Endothelial cell of umbilical vein (primary cell): ENCODE measurements around the gene FMN1. TPM values are rescaled to one million over a fixed set of nuclear protein-coding genes. Genes with fewer than 3 reads are reported as not detected.

ENCODE experiments used
- BruUV-seq: library from RNA; stranded (reverse); fragments of 400-500 nt; replicated peaks from 2 replicates; lab custom pipeline; 2021; lab: Mats Ljungman, UMichigan
- CTCF ChIA-PET: fragments of 300-600, 350-600 bp; sonication (Branson Sonifier 250); formaldehyde crosslinking; loops from one replicate; lab custom pipeline; 2021; ENCODE audit warnings: antibody characterized with exemption, inconsistent platforms; lab: Charles Lee
- POLR2A ChIA-PET: fragments of 300-600, 350-600 bp; sonication (Branson Sonifier 250); formaldehyde crosslinking; loops from one replicate; lab custom pipeline; 2021; ENCODE audit warnings: antibody characterized with exemption, inconsistent platforms; lab: Charles Lee
- DNase-seq: peaks from one replicate; pipeline ENCODE4 v3.0.0-alpha.2; 2011; ENCODE audit warnings: low read depth, low spot score
- FAIRE-seq: peaks from 2 replicates; lab custom pipeline; 2011; peaks lifted over from hg19 to GRCh38; lab: Jason Lieb, UNC
- H2AFZ ChIP-seq: 2 replicates; pipeline ENCODE4 v1.6.0; 2012; ENCODE audit warnings: low read depth, low read length, control low read depth, inconsistent platforms
- H3K27ac ChIP-seq: 2 replicates; pipeline ENCODE4 v1.5.1; 2011; ENCODE audit warnings: low read depth, mild to moderate bottlenecking, control low read depth, low read length, moderate library complexity; ENCODE audit not compliant: insufficient read depth
- H3K27me3 ChIP-seq, 2 experiments: 2 replicates each; pipeline versions ENCODE4 v1.6.0 to v1.6.1; 2011; ENCODE audit warnings: low read length in 2 of 2, mixed read lengths in 1 of 2; ENCODE audit not compliant: control insufficient read depth in 2 of 2, insufficient read depth in 2 of 2
- H3K36me3 ChIP-seq, 2 experiments: 2 replicates in 1 of 2; 3 replicates in 1 of 2; pipeline ENCODE4 v1.5.1; 2011; ENCODE audit warnings: low read length in 2 of 2, mild to moderate bottlenecking in 1 of 2, moderate library complexity in 1 of 2; ENCODE audit not compliant: control insufficient read depth in 2 of 2, insufficient read depth in 2 of 2; ENCODE audit errors: extremely low read depth in 1 of 2
- H3K4me1 ChIP-seq: 3 replicates; pipeline ENCODE4 v1.5.1; 2011; ENCODE audit warnings: mild to moderate bottlenecking, low read length; ENCODE audit not compliant: control insufficient read depth, insufficient read depth; ENCODE audit errors: extremely low read depth
- H3K4me2 ChIP-seq: 2 replicates; pipeline ENCODE4 v1.6.1; 2011; ENCODE audit warnings: low read length, control low read depth, mixed read lengths; ENCODE audit not compliant: insufficient read depth
- H3K4me3 ChIP-seq, 3 experiments: fragments of 200-600 bp in 1 of 3; sonication (generic), shearing (Covaris generic) in 1 of 3; replicated peaks in 1 of 3; 2 replicates each; pipeline ENCODE4 v1.5.1; 2011 to 2016; ENCODE audit warnings: control low read depth in 3 of 3, low read length in 3 of 3, mild to moderate bottlenecking in 2 of 3, inconsistent platforms in 1 of 3, low read depth in 1 of 3, moderate library complexity in 1 of 3; ENCODE audit not compliant: insufficient read depth in 1 of 3
- H3K79me2 ChIP-seq: 2 replicates; pipeline ENCODE4 v1.6.0; 2012; ENCODE audit warnings: low read length, inconsistent platforms; ENCODE audit not compliant: control insufficient read depth, insufficient read depth
- H3K9ac ChIP-seq: replicated peaks from 2 replicates; pipeline ENCODE3; 2011; ENCODE audit warnings: low read length, control low read depth; ENCODE audit not compliant: insufficient read depth; ENCODE audit errors: extremely low read depth
- H3K9me1 ChIP-seq: replicated peaks from 3 replicates; pipeline ENCODE4 v1.6.0; 2011; ENCODE audit warnings: mild to moderate bottlenecking, low read length; ENCODE audit not compliant: control insufficient read depth, insufficient read depth; ENCODE audit errors: extremely low read depth
- H3K9me3 ChIP-seq: replicated peaks from 2 replicates; pipeline ENCODE4 v1.5.1; 2012; ENCODE audit warnings: low read length, inconsistent platforms; ENCODE audit not compliant: control insufficient read depth, insufficient read depth
- H4K20me1 ChIP-seq: replicated peaks from 2 replicates; pipeline ENCODE3; 2011; ENCODE audit warnings: mild to moderate bottlenecking, low read length; ENCODE audit not compliant: control insufficient read depth, insufficient read depth; ENCODE audit errors: extremely low read depth
- CTCF ChIP-seq, 2 donors: IDR thresholded peaks; 1 replicate in 1 of 2; 2 replicates in 1 of 2; pipeline ENCODE4 v1.5.1; 2011; ENCODE audit warnings: low read length in 2 of 2, mild to moderate bottlenecking in 2 of 2, moderate library complexity in 2 of 2, control low read depth in 1 of 2, inconsistent platforms in 1 of 2, low read depth in 1 of 2; ENCODE audit not compliant: insufficient read depth in 1 of 2; ENCODE audit errors: extremely low read depth in 1 of 2
- EZH2 ChIP-seq: IDR thresholded peaks from 2 replicates; pipeline ENCODE4 v1.6.1; 2012; ENCODE audit warnings: borderline replicate concordance, low read depth, mild to moderate bottlenecking, moderate library complexity, low read length, inconsistent platforms; ENCODE audit not compliant: severe bottlenecking
- FOS ChIP-seq: IDR thresholded peaks from 2 replicates; pipeline ENCODE4 v1.6.1; 2011; ENCODE audit warnings: mild to moderate bottlenecking, low read length, moderate library complexity, borderline replicate concordance; ENCODE audit not compliant: insufficient read depth
- GATA2 ChIP-seq: IDR thresholded peaks from 2 replicates; pipeline ENCODE4 v1.7.0; 2011; ENCODE audit warnings: low read depth, mild to moderate bottlenecking, moderate library complexity, mixed read lengths, low read length; ENCODE audit not compliant: insufficient read length, insufficient read depth
- JUN ChIP-seq: IDR thresholded peaks from 2 replicates; pipeline ENCODE4 v1.6.1; 2011; ENCODE audit warnings: borderline replicate concordance, low read depth; ENCODE audit not compliant: insufficient read length, insufficient read depth
- MAX ChIP-seq: IDR thresholded peaks from 2 replicates; pipeline ENCODE4 v1.6.1; 2011; ENCODE audit not compliant: insufficient read depth, insufficient read length
- MYC ChIP-seq: IDR thresholded peaks from one replicate; pipeline ENCODE4 v1.6.1; 2011; ENCODE audit warnings: mild to moderate bottlenecking, low read depth, low read length
- POLR2A ChIP-seq: IDR thresholded peaks from 2 replicates; pipeline ENCODE4 v1.6.1; 2012; ENCODE audit warnings: low read depth, mild to moderate bottlenecking, control low read depth, low read length
- POLR2AphosphoS5 ChIP-seq: IDR thresholded peaks from 2 replicates; pipeline ENCODE4 v1.6.1; 2012; ENCODE audit warnings: low read depth, mild to moderate bottlenecking, control low read depth, low read length, moderate library complexity; ENCODE audit not compliant: insufficient read depth
- dilution Hi-C: fragments of 300-500 bp; cut with MboI; formaldehyde crosslinking; loops from one replicate; pipeline ENCODE4 v1.15.0; 2019; ENCODE audit warnings: low sequenced_read_pairs; ENCODE audit not compliant: extremely low pct_ligation_motif_present
- intact Hi-C: fragments of 100-400 bp; cut with micrococcal nuclease; formaldehyde crosslinking; loops from one replicate; pipeline ENCODE4 v1.10.0; 2022
- polyA plus RNA-seq, 4 experiments: library from polyadenylated mRNA; depleted of rRNA in 3 of 4; stranded (reverse) in 3 of 4; unstranded in 1 of 4; fragments of >200 nt; gene quantifications; 2 replicates each; pipeline versions ENCODE4 v1.2.1 to v1.2.3, GENCODE V29; 2011 to 2012; ENCODE audit warnings: missing spikeins in 1 of 4
- total RNA-seq: library from RNA; stranded (reverse); gene quantifications from 2 replicates; pipeline ENCODE4 v1.2.3, GENCODE V29; 2021

The FMN1 gene
- total and polyA plus RNA-seq, 2 donors (not counting 3 experiments of a cell fraction or from before 2014, with no cell fraction given) = 0.01 to 0.29 TPM

- no peaks in the 10 kb centered on the region for H3K36me3 ChIP-seq
- no peak for TF ChIP-seq POLR2AphosphoS5
- no peak for TF ChIP-seq MAX
- no peak for TF ChIP-seq FOS
- no peak for TF ChIP-seq POLR2A
- TF ChIP-seq MYC = no peak
- TF ChIP-seq GATA2 = no peak
- dilution Hi-C loops = no loop called here
- DNase-seq (no peak), FAIRE-seq (no peak)
- no TSS peak for BruUV-seq
- no peak overlapping the region for H3K4me3 ChIP-seq
- no peaks in the 10 kb centered on the region for H4K20me1 ChIP-seq
- CTCF ChIA-PET = no interaction called here
- intact Hi-C loops = no loop called here
- no peak overlapping the region for H3K27ac ChIP-seq
- no peaks in the 10 kb centered on the region for H3K9me1 ChIP-seq
- no peak overlapping the region for H3K4me2 ChIP-seq
- POLR2A ChIA-PET = no interaction called here
- no peak overlapping the region for H2AFZ ChIP-seq
- H3K9me3 ChIP-seq = no peaks in the 10 kb centered on the region
- H3K27me3 ChIP-seq = no peaks in the 10 kb centered on the region
- no peak overlapping the region for H3K9ac ChIP-seq
- H3K4me1 ChIP-seq = no peaks in the 10 kb centered on the region
- no peaks in the 10 kb centered on the region for H3K79me2 ChIP-seq
These were observed 23.3 kb downstream of the FMN1 start for GRCh38 chr15:33171202-33171601.

GRCh38 chr15:33169625-33170024, 24.9 kb downstream of the FMN1 start:
- DNase-seq (no peak), FAIRE-seq (no peak)
- Histone ChIP-seq H3K27ac (no peak overlapping the region), H3K4me2 (no peak overlapping the region), H3K9me3 (no peaks in the 10 kb centered on the region), H3K27me3 (no peaks in the 10 kb centered on the region), H3K79me2 (no peaks in the 10 kb centered on the region), H3K4me3 (no peak overlapping the region), H3K4me1 (no peaks in the 10 kb centered on the region), H4K20me1 (no peaks in the 10 kb centered on the region), H3K9ac (no peak overlapping the region), H2AFZ (no peak overlapping the region), H3K9me1 (no peaks in the 10 kb centered on the region), H3K36me3 (no peaks in the 10 kb centered on the region)
- CTCF ChIA-PET = no interaction called here
- intact Hi-C loops (no loop called here), dilution Hi-C loops (no loop called here)
- TF ChIP-seq MAX (no peak), EZH2 (no peak), POLR2A (no peak), MYC (no peak), POLR2AphosphoS5 (no peak), GATA2 (no peak), JUN (no peak), FOS (no peak), CTCF (IDR thresholded peaks at IDR 0.05; ENCODE audit: extremely low read depth in 1 of 2, insufficient read depth in 1 of 2, low read depth in 1 of 2, low read length in 2 of 2) (no peak)
- POLR2A ChIA-PET = no interaction called here
- BruUV-seq = no TSS peak
